Measurements from ENCODE around the gene DMXL1.
"Not testable (repeated sequence)": the region's sequence is repeated elsewhere in the genome, so short reads cannot be mapped to it uniquely, and the experiment has no call there.

The DMXL1 gene

DNA sequence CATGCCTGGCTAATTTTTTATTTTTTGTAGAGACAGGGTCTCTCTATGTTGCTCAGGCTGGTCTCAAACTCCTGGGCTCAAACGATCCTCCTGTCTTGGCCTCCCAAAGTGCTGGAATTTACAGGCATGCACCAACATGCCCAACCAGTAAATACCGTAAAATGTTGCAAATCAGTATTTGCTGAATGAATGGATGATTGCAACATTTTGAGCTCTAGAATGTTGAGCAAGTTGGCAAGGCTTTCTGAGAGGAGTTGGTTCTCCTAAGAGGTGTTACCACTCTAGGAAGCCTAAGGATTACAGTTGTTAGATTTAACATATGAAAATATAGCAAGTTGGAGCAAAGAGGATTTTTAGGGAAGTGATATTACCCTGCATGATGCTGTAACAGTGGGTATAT lies 15.6 kb upstream of the DMXL1 start:
- no peak for DNase-seq (ENCODE audit: low read depth, low spot score)
- no peak for TF ChIP-seq POLR2AphosphoS5 (IDR thresholded peaks at IDR 0.05; ENCODE audit: borderline replicate concordance, low read depth, low read length)
- TF ChIP-seq FOXP2 (optimal IDR thresholded peaks at IDR 0.05; ENCODE audit: control extremely low read depth, extremely low read length, insufficient read depth), result no peak
- TF ChIP-seq EZH2 (IDR thresholded peaks at IDR 0.05), result no peak

DNA sequence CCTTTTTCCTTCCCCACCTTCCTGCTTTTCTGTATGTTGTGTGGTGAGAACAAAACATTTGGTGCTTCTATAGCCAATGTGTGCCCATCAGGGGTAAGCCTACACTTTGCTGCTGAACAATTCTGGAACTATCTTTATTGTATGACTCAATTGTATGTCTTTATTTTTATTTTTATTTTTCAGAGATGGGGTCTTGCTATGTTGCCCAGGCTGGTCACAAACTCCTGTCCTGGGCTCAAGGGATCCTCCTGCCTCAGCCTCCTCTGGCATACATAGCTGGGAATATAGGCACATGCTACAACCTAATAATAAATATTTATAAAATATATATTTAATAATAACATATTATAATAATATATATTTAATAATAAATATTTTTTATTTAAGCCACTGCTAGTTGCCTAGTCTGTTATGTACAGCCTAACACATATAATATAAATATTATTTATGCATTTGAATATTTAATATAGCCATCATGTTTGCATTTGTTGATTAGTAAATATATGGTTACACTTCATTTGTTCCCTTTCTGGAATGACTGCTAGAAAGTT lies 11.8 kb upstream of the DMXL1 start:
- H3K9me3 ChIP-seq (ENCODE audit: low read depth, low read length), result no peaks in the 10 kb centered on the region
- no peak overlapping the region for H3K9ac ChIP-seq (ENCODE audit: insufficient read length)
- no peak for DNase-seq (ENCODE audit: low read depth, low spot score)
- no peak overlapping the region for H3K4me3 ChIP-seq
- no peaks in the 10 kb centered on the region for H3K36me3 ChIP-seq (ENCODE audit: insufficient read depth, low read length)
- TF ChIP-seq FOXP2 (optimal IDR thresholded peaks at IDR 0.05; ENCODE audit: control extremely low read depth, extremely low read length, insufficient read depth), result no peak
- no peak for TF ChIP-seq EZH2 (IDR thresholded peaks at IDR 0.05)
- TF ChIP-seq POLR2AphosphoS5 (IDR thresholded peaks at IDR 0.05; ENCODE audit: borderline replicate concordance, low read depth, low read length), result no peak
- no peak overlapping the region for H3K27ac ChIP-seq

More for the DNA sequence above, 15.6 kb upstream of the DMXL1 start:
- H3K9ac ChIP-seq (ENCODE audit: insufficient read length), result no peak overlapping the region
- no peaks in the 10 kb centered on the region for H3K36me3 ChIP-seq (ENCODE audit: insufficient read depth, low read length)
- no peaks in the 10 kb centered on the region for H3K9me3 ChIP-seq (ENCODE audit: low read depth, low read length)
- no peak overlapping the region for H3K27ac ChIP-seq
- H3K4me3 ChIP-seq, result no peak overlapping the region

DNA sequence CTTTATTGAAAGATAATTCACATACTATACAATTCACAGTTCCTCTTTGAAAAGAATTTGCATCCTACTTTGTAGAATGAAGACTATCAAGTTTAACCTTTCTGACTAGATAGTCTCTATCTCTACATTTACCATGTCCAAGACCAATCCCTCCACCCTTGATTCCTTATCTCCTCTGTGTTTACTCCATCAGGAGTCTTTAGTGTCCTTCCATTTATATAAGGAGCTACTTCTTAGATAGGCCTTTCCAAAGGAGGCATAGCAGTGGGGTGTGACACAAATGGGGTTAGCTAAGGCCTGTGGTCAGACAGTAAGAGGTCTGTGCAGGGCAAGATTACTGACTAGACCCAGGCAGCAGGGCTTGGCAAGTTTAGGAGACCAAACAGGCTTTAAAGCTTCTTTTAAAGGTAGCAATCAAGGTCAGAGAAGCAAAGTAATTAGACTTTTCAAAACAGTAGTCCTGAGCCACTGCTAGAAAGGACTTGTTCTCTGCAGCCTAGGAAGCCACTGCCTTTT lies 11.1 kb upstream of the DMXL1 start:
- H3K9me3 ChIP-seq (ENCODE audit: low read depth, low read length), result no peaks in the 10 kb centered on the region
- H3K4me3 ChIP-seq, result no peak overlapping the region
- no peak for DNase-seq (ENCODE audit: low read depth, low spot score)
- TF ChIP-seq FOXP2 (optimal IDR thresholded peaks at IDR 0.05; ENCODE audit: control extremely low read depth, extremely low read length, insufficient read depth) (no peak), POLR2AphosphoS5 (IDR thresholded peaks at IDR 0.05; ENCODE audit: borderline replicate concordance, low read depth, low read length) (no peak), EZH2 (IDR thresholded peaks at IDR 0.05) (no peak)
- no peak overlapping the region for H3K27ac ChIP-seq
- H3K36me3 ChIP-seq (ENCODE audit: insufficient read depth, low read length), result no peaks in the 10 kb centered on the region
- no peak overlapping the region for H3K9ac ChIP-seq (ENCODE audit: insufficient read length)

DNA sequence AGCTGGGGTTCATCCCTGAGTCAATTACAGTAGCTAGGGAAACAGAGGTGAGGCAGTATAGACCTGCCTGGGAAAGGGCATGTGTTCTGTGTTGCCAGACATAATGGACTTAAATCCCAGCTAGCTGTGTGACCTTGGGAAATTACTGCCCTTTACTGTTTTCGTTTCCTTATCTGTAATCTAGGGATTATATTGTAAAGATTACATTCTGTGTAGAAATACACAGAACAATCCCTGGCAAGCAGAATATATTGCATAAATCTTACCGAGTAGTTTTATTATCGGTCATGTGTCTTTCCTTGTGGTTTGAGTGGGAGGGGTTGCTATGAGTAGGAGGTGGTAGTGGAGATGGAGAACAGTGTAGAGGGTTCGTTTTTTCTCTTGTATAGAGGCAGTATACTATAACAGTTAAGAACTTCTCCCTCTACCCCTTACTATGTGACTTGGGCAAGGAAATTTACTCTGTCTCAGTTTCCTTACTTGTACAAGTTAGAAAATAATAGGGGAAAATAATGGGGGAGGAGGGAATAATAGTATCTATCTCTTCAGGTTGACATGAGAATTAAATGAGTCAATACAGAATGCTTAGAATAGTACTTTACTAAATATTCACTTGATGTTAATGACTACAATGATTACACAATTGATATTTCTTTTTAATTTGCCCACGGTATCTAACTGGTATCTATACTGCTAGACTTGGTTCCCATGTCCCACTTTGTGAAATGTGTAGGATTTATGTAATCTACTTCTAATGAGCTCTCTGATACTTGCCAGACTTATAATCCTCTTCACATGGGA lies 7.1 kb upstream of the DMXL1 start:
- H3K27ac ChIP-seq, result 0 out of 2 replicates have a peak overlapping the region, but pooled peaks have one; percentile 1
- no peaks in the 10 kb centered on the region for H3K9me3 ChIP-seq (ENCODE audit: low read depth, low read length)
- H3K4me3 ChIP-seq, result peak overlapping the region; percentile 18; the same call in 1 of the 2 replicates
- DNase-seq (ENCODE audit: low read depth, low spot score), result no peak
- H3K36me3 ChIP-seq (ENCODE audit: insufficient read depth, low read length), result no peaks in the 10 kb centered on the region
- no peak overlapping the region for H3K9ac ChIP-seq (ENCODE audit: insufficient read length)
- TF ChIP-seq EZH2 (IDR thresholded peaks at IDR 0.05) (no peak), POLR2AphosphoS5 (IDR thresholded peaks at IDR 0.05; ENCODE audit: borderline replicate concordance, low read depth, low read length) (no peak), FOXP2 (optimal IDR thresholded peaks at IDR 0.05; ENCODE audit: control extremely low read depth, extremely low read length, insufficient read depth) (no peak)

DNA sequence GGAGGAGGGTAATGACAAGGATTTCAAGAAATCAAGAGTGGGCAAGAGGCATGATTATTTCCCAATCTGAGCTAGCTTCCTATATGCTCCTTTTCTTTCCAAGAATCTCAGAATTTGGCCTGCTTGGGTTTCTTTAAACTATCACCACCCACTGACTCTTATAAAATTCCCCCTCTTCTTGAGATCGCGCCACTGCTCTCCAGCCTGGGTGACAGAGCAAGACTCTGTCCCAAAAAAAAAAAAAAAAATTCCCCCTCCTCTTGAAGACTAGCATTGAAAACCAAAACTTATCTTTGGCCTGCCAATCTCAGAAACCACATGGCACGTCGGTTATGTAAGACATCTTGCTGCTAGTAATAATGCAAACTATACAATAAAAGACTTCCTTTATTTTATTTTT lies 3.4 kb upstream of the DMXL1 start:
- no peak for DNase-seq (ENCODE audit: low read depth, low spot score)
- TF ChIP-seq POLR2AphosphoS5 (IDR thresholded peaks at IDR 0.05; ENCODE audit: borderline replicate concordance, low read depth, low read length) (no peak), FOXP2 (optimal IDR thresholded peaks at IDR 0.05; ENCODE audit: control extremely low read depth, extremely low read length, insufficient read depth) (no peak), EZH2 (IDR thresholded peaks at IDR 0.05) (no peak)
- H3K36me3 ChIP-seq (ENCODE audit: insufficient read depth, low read length), result no peaks in the 10 kb centered on the region
- H3K9ac ChIP-seq (ENCODE audit: insufficient read length), result no peak overlapping the region
- H3K9me3 ChIP-seq (ENCODE audit: low read depth, low read length), result no peaks in the 10 kb centered on the region
- H3K27ac ChIP-seq, result no peak overlapping the region
- H3K4me3 ChIP-seq, result no peak overlapping the region

DNA sequence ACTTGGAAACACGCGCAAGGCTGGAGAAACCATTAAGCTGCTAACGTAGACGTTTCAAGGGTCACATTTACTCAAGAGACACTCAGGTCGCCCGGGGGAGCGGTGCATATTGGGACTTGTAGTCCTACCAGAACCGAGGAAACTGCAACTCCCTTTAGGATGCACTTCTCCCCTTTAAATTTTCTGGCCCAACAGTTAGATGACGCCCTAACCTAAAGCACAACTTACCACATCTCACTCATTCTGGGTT lies 384 bp upstream of the DMXL1 start:
- H3K9ac ChIP-seq (ENCODE audit: insufficient read length), result peak overlapping the region; percentile 88
- peak overlapping the region; percentile 86 for H3K27ac ChIP-seq
- H3K9me3 ChIP-seq (ENCODE audit: low read depth, low read length), result no peaks in the 10 kb centered on the region
- peak overlapping the region; percentile 97 for H3K4me3 ChIP-seq
- no peak for DNase-seq (ENCODE audit: low read depth, low spot score)
- TF ChIP-seq FOXP2 (optimal IDR thresholded peaks at IDR 0.05; ENCODE audit: control extremely low read depth, extremely low read length, insufficient read depth) (no peak), EZH2 (IDR thresholded peaks at IDR 0.05) (no peak), POLR2AphosphoS5 (IDR thresholded peaks at IDR 0.05; ENCODE audit: borderline replicate concordance, low read depth, low read length) (peak; percentile 93; the same call in 1 of the 2 replicates)
- no peaks in the 10 kb centered on the region for H3K36me3 ChIP-seq (ENCODE audit: insufficient read depth, low read length)

DNA sequence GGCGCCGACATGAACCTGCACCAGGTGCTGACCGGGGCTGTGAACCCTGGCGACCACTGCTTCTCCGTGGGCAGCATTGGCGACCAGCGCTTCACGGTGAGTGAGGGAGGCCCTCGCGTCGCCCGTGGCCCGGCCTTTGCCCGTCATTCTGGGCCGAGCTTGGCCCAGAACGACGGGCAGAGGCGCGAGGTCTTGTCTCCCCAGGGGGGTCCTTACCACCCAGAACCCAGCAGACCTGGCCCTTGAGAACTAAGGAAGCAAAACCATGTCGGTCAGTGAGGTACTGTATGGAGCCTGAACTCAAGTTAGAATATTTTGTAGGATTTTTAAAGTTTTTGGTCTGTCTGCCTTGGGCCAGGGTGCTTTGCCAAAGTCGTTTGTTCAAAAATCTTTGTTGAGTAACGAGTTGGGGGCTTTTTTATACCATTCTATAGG lies 691 bp downstream of the DMXL1 start:
- TF ChIP-seq EZH2 (IDR thresholded peaks at IDR 0.05) (no peak), FOXP2 (optimal IDR thresholded peaks at IDR 0.05; ENCODE audit: control extremely low read depth, extremely low read length, insufficient read depth) (no peak), POLR2AphosphoS5 (IDR thresholded peaks at IDR 0.05; ENCODE audit: borderline replicate concordance, low read depth, low read length) (no peak)
- Histone ChIP-seq H3K9me3 (ENCODE audit: low read depth, low read length) (no peaks in the 10 kb centered on the region), H3K9ac (ENCODE audit: insufficient read length) (peak overlapping the region; percentile 89), H3K36me3 (ENCODE audit: insufficient read depth, low read length) (no peaks in the 10 kb centered on the region), H3K4me3 (peak overlapping the region; percentile 97), H3K27ac (no peak overlapping the region)
- no peak for DNase-seq (ENCODE audit: low read depth, low spot score)

DNA sequence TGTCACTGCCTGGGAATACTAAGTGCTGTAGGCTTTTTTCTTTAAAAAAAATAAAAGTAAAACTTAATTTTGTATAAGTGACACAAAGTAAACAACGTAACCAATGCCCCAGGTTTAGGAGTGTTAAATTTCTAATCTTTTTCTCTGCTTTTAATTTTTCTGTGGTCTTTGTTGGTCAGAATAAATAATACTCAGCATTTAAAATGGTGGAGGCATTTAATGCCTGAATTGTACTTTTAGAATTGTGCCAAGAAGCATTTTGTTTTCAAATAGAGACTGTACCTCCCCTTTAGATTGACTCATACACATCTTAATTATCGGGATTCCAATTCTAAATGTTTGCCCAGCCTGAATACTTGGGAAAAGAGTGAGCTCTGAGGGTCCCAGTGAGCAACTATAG lies 1.6 kb downstream of the DMXL1 start:
- TF ChIP-seq EZH2 (IDR thresholded peaks at IDR 0.05) (no peak), POLR2AphosphoS5 (IDR thresholded peaks at IDR 0.05; ENCODE audit: borderline replicate concordance, low read depth, low read length) (no peak), FOXP2 (optimal IDR thresholded peaks at IDR 0.05; ENCODE audit: control extremely low read depth, extremely low read length, insufficient read depth) (no peak)
- Histone ChIP-seq H3K27ac (no peak overlapping the region), H3K4me3 (peak overlapping the region; percentile 97), H3K9ac (ENCODE audit: insufficient read length) (peak overlapping the region; percentile 89), H3K9me3 (ENCODE audit: low read depth, low read length) (no peaks in the 10 kb centered on the region), H3K36me3 (ENCODE audit: insufficient read depth, low read length) (no peaks in the 10 kb centered on the region)
- no peak for DNase-seq (ENCODE audit: low read depth, low spot score)

DNA sequence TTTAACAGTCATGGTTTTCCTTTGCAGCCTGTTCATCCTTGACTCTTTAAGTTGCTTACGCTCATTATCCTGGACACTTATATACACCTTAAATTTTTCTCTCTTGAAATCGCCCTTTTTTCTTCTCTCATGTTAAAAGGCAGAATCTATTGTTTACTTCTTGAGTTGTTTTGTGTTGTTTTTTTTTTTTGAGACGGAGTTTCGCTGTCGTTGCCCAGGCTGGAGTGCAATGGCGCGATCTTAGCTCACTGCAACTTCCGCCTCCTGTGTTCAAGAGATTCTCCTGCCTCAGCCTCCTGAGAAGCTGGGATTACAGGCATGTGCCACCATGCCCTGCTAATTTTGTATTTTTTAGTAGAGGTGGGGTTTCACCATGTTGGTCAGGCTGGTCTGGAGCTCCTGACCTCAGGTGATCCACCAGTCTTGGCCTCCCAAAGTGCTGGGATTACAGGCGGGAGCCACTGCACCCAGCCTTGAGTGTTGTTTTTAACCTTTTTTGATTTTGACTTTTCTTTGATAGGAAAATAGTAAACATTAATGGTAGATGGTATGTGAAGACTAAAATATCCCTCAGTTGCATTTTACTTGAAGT lies 3.0 kb downstream of the DMXL1 start:
- not testable (repeated sequence) for H3K27ac ChIP-seq; H3K36me3 ChIP-seq (ENCODE audit: insufficient read depth, low read length); H3K4me3 ChIP-seq; DNase-seq (ENCODE audit: low read depth, low spot score); H3K9me3 ChIP-seq (ENCODE audit: low read depth, low read length)
- H3K9ac ChIP-seq (ENCODE audit: insufficient read length), result peak overlapping the region; percentile 13

All from SK-N-MC (cell line).